Erythroblast (primary cell): ENCODE measurements around the gene KCNH3.

ENCODE experiments used
- GATA1 ChIP-seq: IDR thresholded peaks from 2 replicates; pipeline ENCODE4 v1.6.1; 2011; ENCODE audit warnings: low read depth, mild to moderate bottlenecking, control low read depth, low read length, moderate library complexity
- POLR2A ChIP-seq: IDR thresholded peaks from 2 replicates; pipeline ENCODE4 v1.6.1; 2011; ENCODE audit warnings: mild to moderate bottlenecking, low read length

GRCh38 chr12:49547090-49547690 lies 8.4 kb downstream of the KCNH3 start:
- TF ChIP-seq POLR2A (no peak), GATA1 (no peak)
